ENCODE measurements around the gene MACROD2. TPM values are rescaled to one million over a fixed set of nuclear protein-coding genes. Genes with fewer than 3 reads are reported as not detected.

Gene MACROD2
- total RNA-seq, 1 donor: 1.7 TPM

DNA sequence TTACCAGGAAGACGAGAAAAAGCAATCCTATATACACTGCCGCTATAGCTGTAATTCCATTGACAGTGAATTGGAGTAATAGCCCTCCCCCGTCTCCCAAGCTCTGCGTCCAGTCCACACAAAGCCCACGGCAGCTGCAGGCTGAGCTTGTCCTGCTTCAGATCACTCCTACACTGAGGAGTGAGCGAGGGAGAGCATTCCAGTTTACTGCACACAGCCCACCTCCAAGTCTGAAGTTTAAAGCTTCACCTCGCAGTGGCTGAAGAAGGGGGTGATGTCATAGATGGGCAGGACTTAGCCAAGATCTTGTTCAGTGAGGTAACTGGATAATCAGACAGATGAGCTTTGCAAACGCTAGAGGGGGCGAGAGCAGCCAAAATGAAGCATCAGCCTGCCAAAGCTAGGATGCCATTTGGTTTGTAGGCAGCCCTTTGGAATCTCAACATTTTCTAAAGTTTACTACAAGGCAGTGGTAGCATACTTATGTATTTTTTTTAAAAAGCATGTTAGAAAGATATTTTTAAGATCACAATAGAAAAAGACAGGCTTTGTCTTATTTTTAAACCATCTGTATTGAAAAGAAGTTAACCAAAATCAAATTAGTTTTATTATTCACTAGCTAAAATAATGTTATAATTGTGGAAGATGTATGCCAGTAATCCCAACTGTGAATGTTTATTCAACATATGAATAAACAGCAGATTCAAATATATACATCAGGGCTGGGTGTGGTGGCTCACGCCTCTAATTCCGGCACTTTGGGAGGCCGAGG is 342.3 kb downstream of the MACROD2 start, which contains the start of gene FLRT3:
Gene FLRT3 (minus strand): TSS at position 213 of the 772 bp plus-strand sequence. CDS start 10,106 bp downstream, outside the sequence.
- Histone ChIP-seq H3K9me3 (ENCODE audit: low read depth, low read length) (no peaks in the 10 kb centered on the region), H3K27me3 (ENCODE audit: insufficient read depth, low read length) (no peaks in the 10 kb centered on the region), H3K4me1 (ENCODE audit: insufficient read depth, low read length) (no peaks in the 10 kb centered on the region), H3K4me3 (ENCODE audit: low read length) (no peak within 1 kb of the TSS)

DNA sequence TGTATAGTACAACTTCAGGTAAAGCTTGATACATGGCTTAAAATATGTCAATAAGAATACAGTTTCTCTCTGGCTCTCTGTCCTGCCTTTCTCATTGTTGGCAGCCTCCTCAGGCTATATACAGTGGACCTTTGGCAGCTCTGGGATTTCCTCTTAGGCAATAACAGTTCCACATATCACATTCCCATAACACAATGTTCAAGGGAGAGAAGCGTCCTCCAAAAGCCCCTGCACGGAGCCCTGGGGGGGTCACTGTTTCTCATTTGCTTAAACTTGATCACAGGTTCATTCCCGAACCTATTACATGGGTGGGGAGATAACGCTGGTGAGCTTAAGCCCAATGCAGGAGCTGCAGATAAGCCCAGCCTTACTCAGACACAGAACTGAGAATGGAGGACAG is 346.5 kb downstream of the MACROD2 start:
- Histone ChIP-seq H3K4me1 (ENCODE audit: insufficient read depth, low read length) (no peaks in the 10 kb centered on the region), H3K4me3 (ENCODE audit: low read length) (no peak overlapping the region)

DNA sequence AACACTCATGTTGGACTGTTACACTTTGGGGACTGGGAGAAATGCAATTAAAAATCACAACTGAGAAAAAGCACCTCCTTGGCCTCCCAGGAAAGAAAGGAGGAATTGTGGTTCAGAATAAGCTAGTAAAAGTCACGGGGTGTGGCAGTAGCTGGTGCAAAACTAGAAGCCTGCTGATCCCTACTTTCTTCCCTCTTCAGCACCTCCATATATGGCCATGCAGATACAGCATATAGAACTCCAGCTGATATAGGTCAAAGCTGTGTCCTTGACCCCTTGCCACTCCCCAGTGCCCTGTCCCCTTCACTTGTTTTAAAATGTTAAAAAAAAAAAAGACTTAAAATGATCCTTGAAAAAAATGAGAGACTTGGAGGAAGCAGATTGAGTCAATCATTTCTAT is 347.6 kb downstream of the MACROD2 start:
- Histone ChIP-seq H3K27me3 (ENCODE audit: insufficient read depth, low read length) (no peaks in the 10 kb centered on the region), H3K9me3 (ENCODE audit: low read depth, low read length) (no peaks in the 10 kb centered on the region), H3K4me3 (ENCODE audit: low read length) (no peak overlapping the region), H3K4me1 (ENCODE audit: insufficient read depth, low read length) (no peaks in the 10 kb centered on the region)

More for the DNA sequence above, 346.5 kb downstream of the MACROD2 start:
- Histone ChIP-seq H3K9me3 (ENCODE audit: low read depth, low read length) (no peaks in the 10 kb centered on the region), H3K27me3 (ENCODE audit: insufficient read depth, low read length) (no peaks in the 10 kb centered on the region)

DNA sequence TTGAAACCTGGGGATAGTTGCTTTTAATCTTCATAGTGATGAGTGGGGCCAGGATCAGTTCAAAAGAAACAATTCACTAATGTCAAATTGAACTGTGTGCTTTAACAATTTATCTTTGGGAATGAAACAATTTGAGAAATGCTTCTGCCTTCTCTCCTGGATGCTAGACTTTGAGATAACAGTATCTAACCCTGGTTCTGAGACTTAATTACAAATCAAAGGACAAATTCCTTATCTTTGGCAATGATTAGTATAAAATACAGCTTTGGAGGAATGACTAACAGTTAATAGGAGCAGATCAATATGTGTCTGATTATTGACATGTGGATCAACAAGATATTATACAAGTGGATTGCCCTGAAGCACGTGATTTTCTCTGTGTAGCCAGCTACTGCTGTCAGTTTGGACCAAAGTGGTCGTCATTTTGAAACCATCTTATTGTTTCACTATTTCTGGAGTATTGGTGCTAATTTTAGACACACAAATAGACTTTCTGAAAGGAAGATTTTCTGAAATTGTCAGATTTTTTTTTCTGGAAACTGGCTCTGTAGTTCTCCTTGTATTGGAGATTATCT is 348.3 kb downstream of the MACROD2 start:
- no peaks in the 10 kb centered on the region for H3K9me3 ChIP-seq (ENCODE audit: low read depth, low read length)
- H3K4me3 ChIP-seq (ENCODE audit: low read length): no peak overlapping the region
- H3K4me1 ChIP-seq (ENCODE audit: insufficient read depth, low read length): no peaks in the 10 kb centered on the region
- no peaks in the 10 kb centered on the region for H3K27me3 ChIP-seq (ENCODE audit: insufficient read depth, low read length)

DNA sequence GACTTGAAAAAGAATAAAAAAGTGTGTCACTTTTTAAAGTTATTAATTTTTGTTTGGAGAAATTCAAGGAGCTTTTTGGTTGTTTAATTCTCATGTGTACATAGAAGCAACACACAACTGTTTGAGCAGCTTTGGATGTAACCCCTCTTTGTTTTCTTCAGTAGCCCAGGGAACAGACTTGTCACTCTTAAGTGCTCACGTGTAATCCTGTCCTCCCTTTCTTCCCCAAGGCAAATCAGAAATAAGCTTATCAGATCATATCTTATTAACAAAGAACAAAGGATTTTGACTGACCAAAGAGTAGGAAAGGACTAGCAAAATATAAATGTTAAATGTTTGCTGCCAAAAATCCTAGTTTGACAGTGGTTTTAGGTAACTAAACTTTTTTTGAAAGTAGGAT is 349.4 kb downstream of the MACROD2 start:
- no peaks in the 10 kb centered on the region for H3K4me1 ChIP-seq (ENCODE audit: insufficient read depth, low read length)
- H3K4me3 ChIP-seq (ENCODE audit: low read length): no peak overlapping the region
- no peaks in the 10 kb centered on the region for H3K27me3 ChIP-seq (ENCODE audit: insufficient read depth, low read length)
- no peaks in the 10 kb centered on the region for H3K9me3 ChIP-seq (ENCODE audit: low read depth, low read length)

DNA sequence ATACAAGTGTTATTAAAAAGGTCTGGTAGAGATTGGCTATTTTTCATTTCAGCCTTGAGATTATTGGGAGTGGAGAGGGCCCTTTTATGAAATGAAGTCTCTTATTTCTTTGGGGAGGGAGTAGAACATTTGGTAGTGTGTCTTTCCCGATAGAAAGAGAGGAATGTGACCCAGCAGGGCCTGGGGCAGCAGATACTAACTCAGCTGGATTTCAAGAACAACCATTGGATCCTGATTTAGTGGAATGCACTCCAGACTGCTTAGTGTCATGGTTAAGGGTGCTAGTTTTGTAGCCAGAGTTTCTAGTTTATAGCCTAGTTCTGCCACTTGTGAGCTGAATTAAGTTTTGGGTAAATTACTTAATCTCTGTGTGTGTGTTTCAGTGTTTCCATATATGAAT is 360.5 kb downstream of the MACROD2 start:
- Histone ChIP-seq H3K27me3 (ENCODE audit: insufficient read depth, low read length) (no peaks in the 10 kb centered on the region), H3K4me3 (ENCODE audit: low read length) (no peak overlapping the region), H3K9me3 (ENCODE audit: low read depth, low read length) (no peaks in the 10 kb centered on the region), H3K4me1 (ENCODE audit: insufficient read depth, low read length) (no peaks in the 10 kb centered on the region)

DNA sequence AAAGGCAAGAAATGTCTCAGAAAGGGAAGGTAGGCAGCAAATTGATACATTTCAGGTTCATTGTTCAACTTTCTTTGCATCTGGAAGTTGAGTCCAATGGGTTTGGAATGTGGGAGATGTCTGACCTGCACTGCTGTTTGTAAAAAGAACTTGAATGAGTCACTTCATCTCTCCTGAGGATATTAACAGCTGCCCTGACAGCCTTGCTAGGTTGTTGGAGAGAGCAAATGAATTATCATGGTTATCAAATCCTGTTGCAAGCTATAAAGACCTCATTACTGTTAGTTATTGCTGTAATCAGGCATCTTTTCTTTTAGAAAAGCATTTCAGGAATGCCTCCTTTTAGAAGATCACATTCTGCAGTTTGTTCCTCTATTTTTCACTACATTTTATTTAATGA is 365.1 kb downstream of the MACROD2 start:
- Histone ChIP-seq H3K9me3 (ENCODE audit: low read depth, low read length) (peaks cover 7% of the 10 kb centered on the region), H3K27me3 (ENCODE audit: insufficient read depth, low read length) (no peaks in the 10 kb centered on the region), H3K4me3 (ENCODE audit: low read length) (no peak overlapping the region), H3K4me1 (ENCODE audit: insufficient read depth, low read length) (no peaks in the 10 kb centered on the region)

DNA sequence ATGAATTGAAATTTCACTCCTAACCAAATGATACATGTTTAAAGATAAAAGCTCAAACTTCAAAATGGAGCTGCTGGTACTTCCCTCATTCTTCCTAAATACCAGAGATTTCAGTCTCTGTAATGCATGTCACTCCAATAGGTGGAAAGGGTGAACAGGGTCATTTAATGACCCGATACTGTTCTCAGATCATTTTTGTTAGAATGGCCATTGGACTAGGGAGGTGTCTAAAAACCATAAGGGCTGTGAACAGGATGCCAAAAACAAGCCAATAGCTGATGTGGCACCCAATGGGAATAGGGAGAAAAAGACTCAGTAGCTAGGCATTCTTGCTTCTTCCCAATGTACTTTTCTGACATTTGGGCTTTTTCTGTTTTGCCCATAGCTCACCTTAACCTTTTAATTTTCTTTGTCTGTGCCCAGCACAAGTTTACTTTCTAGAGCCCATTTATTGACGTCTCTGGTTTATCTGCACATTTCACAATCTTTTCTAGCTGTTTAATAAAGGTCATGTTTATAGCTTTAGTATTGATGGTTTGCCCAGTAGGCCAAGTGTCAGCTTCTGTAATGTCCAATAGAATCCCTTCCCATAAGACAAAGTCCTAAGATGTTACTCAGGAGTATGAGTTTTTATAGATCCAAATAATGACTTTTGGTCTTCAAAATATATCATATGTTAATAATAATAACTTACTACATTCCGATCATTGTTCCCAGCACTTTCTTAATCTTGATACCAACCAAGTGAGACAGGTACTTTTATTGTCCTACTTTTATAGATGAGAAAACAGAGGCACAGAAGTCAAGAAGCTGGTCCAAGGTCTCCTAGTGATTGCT is 366.4 kb downstream of the MACROD2 start:
- no peak overlapping the region for H3K4me3 ChIP-seq (ENCODE audit: low read length)
- peaks cover 7% of the 10 kb centered on the region for H3K9me3 ChIP-seq (ENCODE audit: low read depth, low read length)
- H3K27me3 ChIP-seq (ENCODE audit: insufficient read depth, low read length): no peaks in the 10 kb centered on the region
- H3K4me1 ChIP-seq (ENCODE audit: insufficient read depth, low read length): no peaks in the 10 kb centered on the region

DNA sequence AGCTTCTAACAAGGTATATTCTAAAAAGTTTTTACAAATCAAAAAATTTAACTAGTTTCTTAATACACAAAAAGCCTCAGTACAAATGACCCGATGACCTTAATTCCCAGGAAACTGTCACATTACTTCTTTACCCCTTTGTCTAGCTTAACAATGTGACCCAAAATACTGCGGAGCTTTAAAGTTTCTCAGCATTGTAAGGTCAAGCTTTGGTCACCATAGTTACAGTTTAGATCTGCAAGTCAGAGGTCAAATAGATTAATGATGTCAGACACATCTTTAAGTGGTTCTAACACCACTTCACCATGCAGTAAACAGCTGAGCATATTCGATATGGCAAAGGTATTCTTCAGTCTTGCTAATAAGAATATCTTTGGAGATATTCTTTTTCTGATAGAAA is 378.9 kb downstream of the MACROD2 start:
- Histone ChIP-seq H3K27me3 (ENCODE audit: insufficient read depth, low read length) (no peaks in the 10 kb centered on the region), H3K9me3 (ENCODE audit: low read depth, low read length) (no peaks in the 10 kb centered on the region), H3K4me3 (ENCODE audit: low read length) (no peak overlapping the region), H3K4me1 (ENCODE audit: insufficient read depth, low read length) (no peaks in the 10 kb centered on the region)

DNA sequence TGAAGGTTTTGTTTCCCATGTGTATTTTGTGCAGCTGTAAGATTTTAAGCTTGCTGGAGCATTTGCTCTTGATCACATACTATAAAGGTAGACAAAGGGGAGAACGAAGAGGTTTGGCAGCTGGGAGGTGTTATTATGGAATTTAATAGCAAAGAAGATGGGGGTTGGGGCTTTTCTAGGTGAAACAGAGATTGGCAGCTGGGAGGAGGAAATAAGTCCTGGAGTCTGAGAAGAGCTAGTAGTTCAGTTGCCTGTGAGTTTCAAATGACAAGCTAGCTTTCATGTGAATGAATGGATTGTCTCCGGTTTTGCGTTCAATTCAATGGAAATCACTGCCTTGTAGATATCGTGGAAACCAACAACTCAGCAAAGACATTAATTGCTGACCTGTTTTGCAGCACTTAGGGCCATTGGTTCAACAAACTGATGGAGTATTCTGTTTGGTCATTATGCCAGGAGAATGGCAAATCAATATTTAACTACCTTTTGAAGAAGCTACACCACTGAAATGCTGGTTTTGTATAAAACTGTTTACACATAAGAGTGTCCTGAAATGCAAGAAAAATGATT is 380.2 kb downstream of the MACROD2 start:
- Histone ChIP-seq H3K4me3 (ENCODE audit: low read length) (no peak overlapping the region), H3K9me3 (ENCODE audit: low read depth, low read length) (no peaks in the 10 kb centered on the region), H3K27me3 (ENCODE audit: insufficient read depth, low read length) (no peaks in the 10 kb centered on the region), H3K4me1 (ENCODE audit: insufficient read depth, low read length) (no peaks in the 10 kb centered on the region)

DNA sequence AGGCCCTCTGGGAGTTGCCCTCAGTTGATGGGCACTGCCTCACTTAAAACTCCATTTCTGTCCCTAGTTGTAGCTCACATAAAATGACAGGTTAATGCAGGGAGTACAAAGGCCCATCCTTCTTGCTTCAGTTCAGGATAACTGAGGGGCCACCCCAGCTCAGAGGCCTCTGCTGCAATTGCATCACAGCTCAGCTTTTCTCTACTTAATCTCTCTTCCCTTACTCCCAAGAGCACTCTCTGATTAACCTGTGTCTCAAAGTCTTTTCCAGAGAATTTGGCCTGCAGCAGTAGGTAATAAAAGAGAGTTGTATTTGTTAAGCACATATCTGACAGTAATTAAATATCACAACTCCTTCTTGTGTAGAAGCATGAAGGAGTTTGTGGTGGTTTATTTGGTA is 383.0 kb downstream of the MACROD2 start:
- Histone ChIP-seq H3K9me3 (ENCODE audit: low read depth, low read length) (no peaks in the 10 kb centered on the region), H3K4me3 (ENCODE audit: low read length) (no peak overlapping the region), H3K4me1 (ENCODE audit: insufficient read depth, low read length) (no peaks in the 10 kb centered on the region), H3K27me3 (ENCODE audit: insufficient read depth, low read length) (no peaks in the 10 kb centered on the region)

DNA sequence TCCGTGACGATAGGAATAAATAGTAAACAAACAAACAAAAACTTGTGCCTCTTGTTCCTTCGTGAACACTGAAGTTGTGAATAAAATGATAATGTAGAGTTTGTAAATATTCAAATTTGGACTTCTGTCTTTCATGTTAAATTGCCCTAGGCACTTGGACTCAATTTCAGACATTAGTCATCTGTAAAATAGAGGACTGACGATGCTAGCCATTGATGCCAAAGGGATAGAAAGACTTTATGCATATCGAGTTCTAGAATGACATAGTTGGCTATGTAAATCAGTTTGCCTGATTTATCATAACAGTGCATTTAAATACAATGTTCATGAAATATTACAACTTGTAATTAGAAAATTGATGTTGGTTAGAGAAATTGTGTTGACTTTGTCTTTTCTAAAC is 388.0 kb downstream of the MACROD2 start:
- H3K4me3 ChIP-seq (ENCODE audit: low read length): no peak overlapping the region
- no peaks in the 10 kb centered on the region for H3K27me3 ChIP-seq (ENCODE audit: insufficient read depth, low read length)
- no peaks in the 10 kb centered on the region for H3K9me3 ChIP-seq (ENCODE audit: low read depth, low read length)

DNA sequence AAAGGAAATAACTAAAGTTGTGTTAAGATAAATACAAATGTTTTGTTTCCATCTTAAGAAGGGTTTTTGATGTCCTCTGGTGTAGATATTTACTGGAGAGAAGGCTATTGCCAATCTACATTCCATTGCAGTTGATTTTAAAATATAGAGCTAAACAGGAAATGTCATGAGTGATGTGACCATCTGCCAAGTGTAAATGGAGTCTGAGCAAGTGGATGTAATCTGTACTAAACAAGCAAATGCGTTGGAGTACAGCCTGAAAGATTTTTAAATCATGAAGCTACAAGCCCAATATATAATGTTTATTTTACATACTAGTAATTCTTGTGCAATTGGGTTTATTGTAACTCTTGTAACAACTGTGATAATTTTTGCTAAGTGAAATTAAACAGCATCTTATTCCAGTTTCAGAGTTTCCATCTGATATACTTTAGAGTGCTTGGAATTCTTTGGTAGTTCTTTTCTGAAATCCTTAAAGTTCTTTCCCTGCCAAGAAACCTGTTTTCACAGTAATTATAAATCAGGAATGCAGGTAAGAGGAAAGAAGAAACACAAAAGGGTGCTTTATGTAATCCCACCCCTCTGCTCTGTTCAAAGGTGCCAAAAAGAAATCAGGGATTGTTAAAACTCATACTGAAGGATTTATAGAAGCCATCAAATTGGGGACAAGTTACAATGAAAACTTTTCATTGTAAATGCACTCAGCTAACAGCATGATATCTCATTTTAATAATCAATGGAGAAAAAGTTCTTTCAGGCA is 389.3 kb downstream of the MACROD2 start:
- no peaks in the 10 kb centered on the region for H3K27me3 ChIP-seq (ENCODE audit: insufficient read depth, low read length)
- H3K9me3 ChIP-seq (ENCODE audit: low read depth, low read length): no peaks in the 10 kb centered on the region
- H3K4me1 ChIP-seq (ENCODE audit: insufficient read depth, low read length): no peaks in the 10 kb centered on the region
- H3K4me3 ChIP-seq (ENCODE audit: low read length): no peak overlapping the region

More for the DNA sequence above, 388.0 kb downstream of the MACROD2 start:
- H3K4me1 ChIP-seq (ENCODE audit: insufficient read depth, low read length): no peaks in the 10 kb centered on the region

DNA sequence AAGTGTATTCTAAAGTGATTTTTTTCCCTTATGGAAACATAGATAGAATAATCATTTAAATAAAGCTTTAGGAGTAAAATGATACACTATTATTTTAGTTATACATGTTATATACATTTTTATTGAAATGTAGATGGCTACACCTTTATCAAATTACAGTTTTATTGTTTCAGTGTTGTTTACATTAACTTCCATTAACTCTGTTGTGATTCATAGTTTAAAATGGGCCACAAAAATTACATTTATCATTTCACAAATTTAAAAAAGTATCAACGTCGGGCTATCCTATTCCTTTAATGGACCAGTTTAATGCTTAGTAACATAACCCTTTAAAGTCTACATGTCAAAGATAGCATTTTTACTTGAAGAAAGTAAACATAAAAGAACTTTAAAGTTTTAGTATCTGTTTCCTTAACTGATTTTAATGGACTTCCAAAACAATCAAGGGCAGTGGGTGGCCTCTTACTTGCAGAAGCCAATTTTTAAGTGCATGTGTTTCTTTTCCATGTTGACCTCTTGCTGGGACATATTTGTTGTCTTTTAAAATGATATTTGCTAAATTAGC is 389.9 kb downstream of the MACROD2 start:
- Histone ChIP-seq H3K4me1 (ENCODE audit: insufficient read depth, low read length) (no peaks in the 10 kb centered on the region), H3K27me3 (ENCODE audit: insufficient read depth, low read length) (no peaks in the 10 kb centered on the region), H3K9me3 (ENCODE audit: low read depth, low read length) (no peaks in the 10 kb centered on the region), H3K4me3 (ENCODE audit: low read length) (no peak overlapping the region)
